ENCODE results near the gene UBAP2.
A peak's percentile ranks its signal among the peaks of the same experiment; 100 is the strongest.
"Not testable (repeated sequence)": the region's sequence is repeated elsewhere in the genome, so short reads cannot be mapped to it uniquely, and the experiment has no call there.

UBAP2 gene

GRCh38 chr9:34049630-34050384 lies 1.1 kb upstream of the UBAP2 start:
- no peak for DNase-seq (ENCODE audit: low spot score)

GRCh38 chr9:34047864-34048726 lies 592 bp downstream of the UBAP2 start:
- DNase-seq (ENCODE audit: low spot score) = peak; percentile 30

GRCh38 chr9:34046784-34047379 lies 1.8 kb downstream of the UBAP2 start:
- DNase-seq (ENCODE audit: low spot score) = no peak

- DNase-seq (ENCODE audit: low spot score) = no peak
These were observed 2.8 kb downstream of the UBAP2 start for GRCh38 chr9:34045903-34046302.

- DNase-seq (ENCODE audit: low spot score) = not testable (repeated sequence)
These were observed 6.6 kb downstream of the UBAP2 start for GRCh38 chr9:34042074-34042473.

GRCh38 chr9:34038851-34039250 lies 9.8 kb downstream of the UBAP2 start:
- not testable (repeated sequence) for DNase-seq (ENCODE audit: low spot score)

GRCh38 chr9:34037626-34038025 lies 11.1 kb downstream of the UBAP2 start:
- no peak for DNase-seq (ENCODE audit: low spot score)

- no peak for DNase-seq (ENCODE audit: low spot score)
These were observed 12.1 kb downstream of the UBAP2 start for GRCh38 chr9:34036625-34037024.

- no peak for DNase-seq (ENCODE audit: low spot score)
These were observed 13.0 kb downstream of the UBAP2 start for GRCh38 chr9:34035656-34036055.

GRCh38 chr9:34034698-34035065 lies 14.0 kb downstream of the UBAP2 start:
- DNase-seq (ENCODE audit: low spot score) = no peak

GRCh38 chr9:34032631-34033030 lies 16.1 kb downstream of the UBAP2 start:
- DNase-seq (ENCODE audit: low spot score) = no peak

- no peak for DNase-seq (ENCODE audit: low spot score)
These were observed 20.7 kb downstream of the UBAP2 start for GRCh38 chr9:34027845-34028574.

GRCh38 chr9:34025811-34026210 lies 22.9 kb downstream of the UBAP2 start:
- no peak for DNase-seq (ENCODE audit: low spot score)

GRCh38 chr9:34025062-34025461 lies 23.6 kb downstream of the UBAP2 start:
- DNase-seq (ENCODE audit: low spot score) = no peak

- DNase-seq (ENCODE audit: low spot score) = not testable (repeated sequence)
These were observed 24.2 kb downstream of the UBAP2 start for GRCh38 chr9:34024476-34024875.

GRCh38 chr9:34016149-34016548 lies 32.5 kb downstream of the UBAP2 start:
- no peak for DNase-seq (ENCODE audit: low spot score)

- DNase-seq (ENCODE audit: low spot score) = peak; percentile 30
These were observed 37.7 kb downstream of the UBAP2 start for GRCh38 chr9:34010979-34011378.

- DNase-seq (ENCODE audit: low spot score) = no peak
These were observed 46.7 kb downstream of the UBAP2 start for GRCh38 chr9:34001951-34002350.

- no peak for DNase-seq (ENCODE audit: low spot score)
These were observed 47.4 kb downstream of the UBAP2 start for GRCh38 chr9:34001298-34001697.

GRCh38 chr9:33995449-33995848 lies 53.2 kb downstream of the UBAP2 start:
- DNase-seq (ENCODE audit: low spot score) = no peak

GRCh38 chr9:33993104-33993503 lies 55.6 kb downstream of the UBAP2 start:
- DNase-seq (ENCODE audit: low spot score) = no peak

- DNase-seq (ENCODE audit: low spot score) = no peak
These were observed 56.1 kb downstream of the UBAP2 start for GRCh38 chr9:33992632-33993031.

Data from CD4-positive, alpha-beta T cell treated with Interleukin-15 for 4 hours (primary cell).